H1 (cell line): Measurements from ENCODE around the gene HK1.
"Not testable (repeated sequence)": the region's sequence is repeated elsewhere in the genome, so short reads cannot be mapped to it uniquely, and the experiment has no call there.

ENCODE experiments used
- CTCF ChIP-seq, 3 experiments: IDR thresholded peaks; 1 replicate in 2 of 3; 2 replicates in 1 of 3; pipeline versions ENCODE4 v1.5.1 to v1.6.1; 2011; ENCODE audit warnings: low read length in 3 of 3, mild to moderate bottlenecking in 3 of 3, inconsistent platforms in 2 of 3, low read depth in 1 of 3, moderate library complexity in 1 of 3; ENCODE audit not compliant: insufficient read depth in 1 of 3; ENCODE audit errors: control extremely low read depth in 1 of 3
- E2F6 ChIP-seq: IDR thresholded peaks from 2 replicates; pipeline ENCODE4 v1.6.1; 2012; ENCODE audit warnings: inconsistent platforms
- GABPA ChIP-seq: IDR thresholded peaks from 2 replicates; pipeline ENCODE4 v1.6.1; 2011; ENCODE audit warnings: mild to moderate bottlenecking, low read length, moderate library complexity, borderline replicate concordance; ENCODE audit not compliant: insufficient read depth
- MAFK ChIP-seq: IDR thresholded peaks from 2 replicates; pipeline ENCODE4 v1.6.1; 2012; ENCODE audit warnings: low read depth, mild to moderate bottlenecking, improper control_type of control experiment, low read length
- MAX ChIP-seq: IDR thresholded peaks from 2 replicates; pipeline ENCODE4 v1.6.1; 2012; ENCODE audit warnings: inconsistent platforms
- POLR2A ChIP-seq, 2 experiments: IDR thresholded peaks; 1 replicate in 1 of 2; 2 replicates in 1 of 2; pipeline ENCODE4 v1.6.1; 2011; ENCODE audit warnings: low read depth in 2 of 2, low read length in 2 of 2, mild to moderate bottlenecking in 2 of 2; ENCODE audit errors: control extremely low read depth in 1 of 2
- POLR2AphosphoS5 ChIP-seq: IDR thresholded peaks from 2 replicates; pipeline ENCODE4 v1.6.1; 2011; ENCODE audit warnings: low read depth, low read length
- RXRA ChIP-seq: IDR thresholded peaks from 2 replicates; pipeline ENCODE4 v1.6.1; 2011; ENCODE audit warnings: low read depth, mild to moderate bottlenecking, low read length, moderate library complexity; ENCODE audit not compliant: insufficient read depth
- SIRT6 ChIP-seq: IDR thresholded peaks from one replicate; pipeline ENCODE4 v1.7.1; 2012; ENCODE audit warnings: low read length, inconsistent platforms
- SP1 ChIP-seq: IDR thresholded peaks from 2 replicates; pipeline ENCODE4 v1.6.1; 2011; ENCODE audit warnings: low read depth, low read length
- TAF1 ChIP-seq: IDR thresholded peaks from 2 replicates; pipeline ENCODE4 v1.6.1; 2011; ENCODE audit warnings: mild to moderate bottlenecking, low read depth, low read length
- TCF12 ChIP-seq: IDR thresholded peaks from 2 replicates; pipeline ENCODE4 v1.6.1; 2011; ENCODE audit warnings: low read depth, mild to moderate bottlenecking, low read length
- TEAD4 ChIP-seq: IDR thresholded peaks from 2 replicates; pipeline ENCODE4 v1.6.1; 2012; ENCODE audit warnings: low read depth, low read length, inconsistent platforms, mixed read lengths

- not testable (repeated sequence) for TF ChIP-seq CTCF (IDR thresholded peaks at IDR 0.05; ENCODE audit: control extremely low read depth in 1 of 3, insufficient read depth in 1 of 3, low read depth in 1 of 3, low read length in 3 of 3); MAFK; POLR2A (IDR thresholded peaks at IDR 0.05; ENCODE audit: control extremely low read depth in 1 of 2, low read depth in 2 of 2, low read length in 2 of 2); TCF12; GABPA; TAF1; SIRT6; POLR2AphosphoS5; MAX; E2F6; RXRA; SP1; TEAD4
These were observed 44.0 kb downstream of the HK1 start for GRCh38 chr10:69322346-69322745.
